Renal cortical epithelial cell (primary cell): ENCODE results near the gene CST2. TPM values are rescaled to one million over a fixed set of nuclear protein-coding genes. Genes with fewer than 3 reads are reported as not detected.
"Not testable (repeated sequence)": the region's sequence is repeated elsewhere in the genome, so short reads cannot be mapped to it uniquely, and the experiment has no call there.

Experiments used
- DNase-seq: peaks from one replicate; pipeline ENCODE4 v3.0.0-alpha.2; 2011; ENCODE audit warnings: low read depth
- total RNA-seq: library from RNA; depleted of rRNA; stranded (reverse); fragments of >200 nt; gene quantifications from 2 replicates; pipeline ENCODE4 v1.2.3, GENCODE V29; 2014

The CST2 gene
- not detected in 2 replicates for total RNA-seq

GRCh38 chr20:23826541-23827021, at the start of gene CST2:
TSS of gene CST2 (minus strand) at chr20:23826729. CDS start at chr20:23826660, 69 bp downstream.
- no peak for DNase-seq

- no peak for DNase-seq
Observed at GRCh38 chr20:23875606-23876237, 49.2 kb upstream of the CST2 start.

GRCh38 chr20:23874747-23875146, 48.2 kb upstream of the CST2 start:
- no peak for DNase-seq

DNA sequence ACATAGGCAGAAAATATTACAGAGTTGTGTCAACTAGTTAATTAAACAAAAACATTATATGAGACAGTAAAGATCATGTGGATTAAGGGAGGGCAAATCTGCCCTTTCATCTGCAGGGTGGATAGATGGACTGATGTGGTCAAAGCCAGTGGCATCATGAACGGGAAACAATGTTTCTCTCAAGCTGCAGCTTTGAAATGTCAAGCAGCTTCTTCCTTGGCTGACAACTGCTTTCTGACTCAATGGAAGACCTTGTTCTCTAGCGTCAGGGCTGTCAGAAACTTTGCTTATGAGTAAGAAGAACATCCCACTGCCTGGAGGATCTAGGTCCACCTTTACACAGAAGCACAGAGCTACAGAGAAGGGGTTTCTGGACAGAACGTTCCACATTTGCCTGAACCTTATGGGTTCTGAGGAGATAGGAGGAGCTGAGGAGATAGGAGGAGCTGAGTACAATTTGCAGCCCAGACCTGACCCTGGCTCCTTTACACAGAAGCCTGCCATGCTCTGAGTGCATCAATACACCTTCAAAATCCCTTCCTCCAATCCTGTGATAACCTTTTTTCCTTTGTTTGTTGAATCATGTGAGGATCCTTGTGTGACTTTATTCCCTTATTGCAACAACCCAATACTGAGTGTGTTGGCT, 47.0 kb upstream of the CST2 start:
- no peak for DNase-seq

DNA sequence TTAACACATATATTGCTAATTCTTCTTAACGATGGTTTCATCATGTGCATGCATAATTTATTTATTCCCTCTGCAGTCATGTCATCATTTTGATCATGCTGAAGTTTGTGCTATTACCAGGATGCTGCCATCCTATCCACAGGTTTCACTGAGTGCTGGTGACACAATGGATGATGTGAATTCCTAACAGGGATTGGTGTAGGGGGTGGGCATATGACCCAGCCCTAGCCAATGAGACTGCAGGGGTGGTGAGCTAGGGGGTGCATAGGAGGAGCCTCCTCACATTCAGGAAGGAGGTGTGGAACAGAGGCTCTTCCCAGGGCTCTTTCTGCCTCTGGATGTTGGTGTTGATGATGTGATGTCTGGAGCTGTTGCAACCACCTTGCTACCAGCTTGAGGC, 45.5 kb upstream of the CST2 start:
- no peak for DNase-seq

- DNase-seq, result no peak
Observed at GRCh38 chr20:23870461-23870860, 43.9 kb upstream of the CST2 start.

- no peak for DNase-seq
Observed at GRCh38 chr20:23869520-23869919, 43.0 kb upstream of the CST2 start.

DNA sequence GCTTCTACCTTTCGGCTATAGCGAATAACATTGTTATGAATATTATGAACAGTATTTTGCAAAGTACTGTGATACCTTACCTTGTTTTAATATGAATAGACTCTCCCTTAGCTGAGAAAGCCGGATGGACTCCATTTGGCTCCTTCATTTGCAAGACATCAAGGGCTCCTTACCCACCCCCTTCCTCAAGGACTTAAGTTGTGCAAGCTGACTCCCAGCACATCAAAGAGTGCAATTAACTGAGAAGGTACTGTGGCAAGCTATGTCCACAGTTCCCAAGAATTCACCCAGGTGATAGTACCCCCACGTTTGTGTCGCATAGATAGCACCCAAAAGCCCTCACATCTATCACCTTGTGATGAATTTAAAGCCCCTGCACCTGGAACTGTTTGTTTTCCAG, 41.8 kb upstream of the CST2 start:
- DNase-seq, result no peak

GRCh38 chr20:23867152-23867776, 40.7 kb upstream of the CST2 start:
- DNase-seq, result no peak

DNA sequence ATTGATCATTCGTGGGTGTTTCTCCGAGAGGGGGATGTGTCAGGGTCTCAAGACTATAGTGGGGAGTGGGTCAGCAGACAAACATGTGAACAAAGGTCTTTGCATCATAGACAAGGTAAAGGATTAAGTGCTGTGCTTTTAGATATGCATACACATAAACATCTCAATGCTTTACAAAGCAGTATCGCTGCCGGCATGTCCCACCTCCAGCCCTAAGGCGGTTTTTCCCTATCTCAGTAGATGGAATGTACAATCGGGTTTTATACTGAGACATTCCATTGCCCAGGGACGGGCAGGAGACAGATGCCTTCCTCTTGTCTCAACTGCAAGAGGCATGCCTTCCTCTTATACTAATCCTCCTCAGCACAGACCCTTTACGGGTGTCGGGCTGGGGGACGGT, 34.2 kb upstream of the CST2 start:
- DNase-seq, result not testable (repeated sequence)

DNA sequence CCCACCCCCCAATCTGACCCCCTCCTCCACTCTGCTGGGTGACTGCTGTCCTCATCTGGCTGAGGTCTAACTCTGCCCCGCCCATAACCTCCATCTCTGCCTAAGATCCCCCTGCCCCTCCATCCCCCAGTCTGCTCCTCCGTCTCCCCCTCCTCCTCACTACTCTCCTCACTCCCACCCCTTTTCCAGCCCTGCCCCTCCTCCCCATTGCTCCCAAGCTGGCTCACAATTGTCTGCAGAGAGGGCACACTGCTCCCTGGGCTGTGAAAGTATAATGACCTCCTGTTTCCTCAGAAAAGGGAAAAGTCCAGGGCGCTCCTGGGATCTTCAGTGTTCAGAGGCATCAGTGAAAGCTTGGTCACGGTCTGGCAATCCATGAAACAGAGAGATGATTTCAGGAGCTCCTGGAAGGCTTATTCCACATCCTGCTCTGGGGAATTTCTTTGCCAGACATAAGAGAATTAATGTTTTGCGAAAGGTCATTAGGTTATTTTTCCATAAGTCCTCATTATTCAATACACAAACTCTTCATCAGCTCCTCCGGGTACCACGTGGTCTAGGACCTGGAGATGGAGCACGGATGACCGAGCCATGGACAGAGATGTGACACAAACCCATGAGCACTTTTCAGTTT, 31.6 kb upstream of the CST2 start:
- peak; percentile 16 for DNase-seq

- DNase-seq, result no peak
Observed at GRCh38 chr20:23856736-23857135, 30.2 kb upstream of the CST2 start.

GRCh38 chr20:23856226-23856625, 29.7 kb upstream of the CST2 start:
- no peak for DNase-seq

DNA sequence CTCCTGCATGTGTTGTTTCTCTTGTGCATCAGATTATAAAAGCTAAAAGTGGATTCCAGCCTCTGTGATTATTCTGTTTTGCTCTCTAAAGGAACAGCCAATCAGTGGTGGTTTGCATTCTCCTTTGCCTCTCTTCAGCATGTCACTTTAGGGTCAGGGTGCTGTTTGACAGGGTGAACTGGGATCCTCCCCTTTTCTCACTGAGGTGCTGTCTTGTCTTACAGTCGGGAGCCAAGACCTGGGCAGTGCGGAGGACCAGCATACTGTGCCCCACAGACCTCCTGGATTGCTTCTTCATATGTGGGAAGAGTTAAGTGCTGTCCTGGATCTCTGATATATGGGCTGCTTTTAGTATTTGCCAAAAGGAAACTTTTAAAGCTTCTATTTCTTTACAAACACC, 15.2 kb upstream of the CST2 start:
- DNase-seq, result no peak

DNA sequence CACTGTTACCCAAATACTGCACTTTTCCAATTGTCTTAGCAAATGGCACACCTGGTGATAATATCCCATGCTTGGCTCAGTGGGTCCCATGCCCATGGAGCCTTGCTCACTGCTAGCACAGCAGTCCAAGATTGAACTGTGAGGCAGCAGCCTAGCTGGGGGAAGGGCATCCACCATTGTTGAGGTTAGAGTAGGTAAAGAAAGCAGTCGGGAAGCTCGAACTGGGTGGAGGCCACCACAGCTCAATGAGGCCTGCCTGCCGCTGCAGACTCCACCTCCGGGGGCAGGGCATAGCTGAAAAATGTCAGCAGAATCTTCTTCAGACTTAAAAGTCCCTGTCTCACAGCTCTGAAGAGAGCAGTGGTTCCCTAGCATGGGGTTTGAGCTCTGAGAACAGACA, 9.2 kb upstream of the CST2 start:
- DNase-seq, result no peak

DNA sequence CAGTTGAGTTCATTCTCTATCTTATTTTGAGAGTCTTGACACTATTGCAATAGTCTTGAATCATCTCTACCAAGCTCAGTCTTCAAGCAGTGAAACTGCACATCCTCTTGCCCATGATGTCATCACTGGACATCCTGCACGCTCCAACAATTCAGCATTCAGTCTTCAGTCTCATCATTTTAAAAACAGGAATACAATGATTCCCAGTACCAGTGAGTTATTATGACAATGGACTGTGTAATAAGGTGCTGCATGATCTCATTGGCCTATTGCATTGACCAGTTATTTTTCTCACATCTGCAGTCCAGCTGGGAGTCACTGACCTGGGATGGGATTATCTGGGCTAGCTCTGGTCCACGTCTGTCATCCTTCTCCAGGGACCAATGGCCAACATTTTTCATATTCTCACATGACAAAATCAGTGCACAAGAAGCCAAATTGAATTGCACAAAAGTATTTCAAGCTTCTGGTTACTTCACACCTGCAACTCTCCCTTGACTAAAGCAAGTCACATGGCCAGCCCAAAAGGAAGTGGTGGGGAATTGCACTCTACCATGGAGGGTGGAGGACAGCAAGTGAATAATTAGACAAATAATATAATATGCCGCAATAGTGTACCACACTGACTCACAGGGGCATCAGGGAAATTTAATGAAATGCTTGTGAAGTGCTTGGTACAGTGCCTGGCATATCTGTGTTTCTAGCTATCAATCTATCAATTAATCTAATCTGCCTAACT, 6.4 kb upstream of the CST2 start:
- peak; percentile 27 for DNase-seq

- peak; percentile 16 for DNase-seq
Observed at GRCh38 chr20:23831961-23832360, 5.4 kb upstream of the CST2 start.

- DNase-seq, result no peak
Observed at GRCh38 chr20:23823621-23824324, 2.8 kb downstream of the CST2 start.

GRCh38 chr20:23823111-23823510, 3.4 kb downstream of the CST2 start:
- no peak for DNase-seq

DNA sequence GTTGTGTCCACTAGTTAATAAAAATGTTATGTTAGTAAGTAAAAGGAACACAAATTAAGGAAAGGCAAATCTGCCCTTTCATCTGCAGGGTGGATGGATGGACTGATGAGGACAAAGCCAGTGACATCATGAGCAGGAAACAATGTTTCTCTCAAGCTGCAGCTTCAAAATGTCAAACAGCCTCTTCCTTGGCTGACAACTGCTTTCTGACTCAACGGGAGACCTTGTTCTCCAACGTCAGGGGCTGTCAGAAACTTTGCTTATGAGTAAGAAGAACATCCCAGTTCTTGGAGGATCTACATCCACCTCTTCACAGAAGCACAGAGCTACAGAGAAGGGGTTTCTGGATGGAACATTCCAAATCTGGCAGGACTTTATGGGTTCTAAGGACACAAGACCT, 6.0 kb downstream of the CST2 start:
- DNase-seq, result no peak

GRCh38 chr20:23811559-23811958, 15.0 kb downstream of the CST2 start:
- not testable (repeated sequence) for DNase-seq
